Keratinocyte (primary cell): Measurements from ENCODE around the gene SWI5.

Experiments
- EZH2 ChIP-seq: IDR thresholded peaks from one replicate; pipeline ENCODE4 v1.6.1; 2012; ENCODE audit warnings: inconsistent platforms, mild to moderate bottlenecking, low read length, moderate library complexity
- TF ChIP-seq, protein P1 (sequence below), 3 experiments: IDR thresholded peaks in 1 of 3; conservative IDR thresholded peaks in 1 of 3; optimal IDR thresholded peaks in 1 of 3; 2 replicates in 2 of 3; 3 replicates in 1 of 3; pipeline versions ENCODE3 to v1.5.1; 2011; ENCODE audit warnings: low read length in 3 of 3, mild to moderate bottlenecking in 3 of 3, moderate library complexity in 2 of 3, control low read depth in 1 of 3, inconsistent platforms in 1 of 3; ENCODE audit not compliant: insufficient read depth in 2 of 3; ENCODE audit errors: extremely low read depth in 1 of 3

DNA sequence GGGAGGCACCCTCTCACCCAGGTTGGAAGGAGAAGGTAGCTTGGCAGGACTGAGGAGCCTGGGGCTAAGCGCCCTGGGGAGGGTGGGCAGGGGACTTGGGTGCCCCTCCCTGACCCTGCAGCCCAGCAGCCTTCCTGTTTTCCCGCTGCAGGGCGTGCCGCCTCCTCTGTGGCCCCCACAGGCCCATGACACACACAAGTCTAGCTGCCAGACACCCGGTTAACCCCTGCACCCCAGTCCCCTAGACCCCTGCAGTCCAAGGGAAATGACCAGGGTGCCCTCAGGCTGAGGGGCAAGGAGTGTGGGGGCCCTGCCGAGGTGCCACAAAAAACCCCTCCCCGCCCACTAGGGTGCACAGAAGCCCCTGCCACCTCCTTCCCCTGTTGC, 33.3 kb upstream of the SWI5 start:
- TF ChIP-seq EZH2, result no peak
- TF ChIP-seq, protein P1, sequence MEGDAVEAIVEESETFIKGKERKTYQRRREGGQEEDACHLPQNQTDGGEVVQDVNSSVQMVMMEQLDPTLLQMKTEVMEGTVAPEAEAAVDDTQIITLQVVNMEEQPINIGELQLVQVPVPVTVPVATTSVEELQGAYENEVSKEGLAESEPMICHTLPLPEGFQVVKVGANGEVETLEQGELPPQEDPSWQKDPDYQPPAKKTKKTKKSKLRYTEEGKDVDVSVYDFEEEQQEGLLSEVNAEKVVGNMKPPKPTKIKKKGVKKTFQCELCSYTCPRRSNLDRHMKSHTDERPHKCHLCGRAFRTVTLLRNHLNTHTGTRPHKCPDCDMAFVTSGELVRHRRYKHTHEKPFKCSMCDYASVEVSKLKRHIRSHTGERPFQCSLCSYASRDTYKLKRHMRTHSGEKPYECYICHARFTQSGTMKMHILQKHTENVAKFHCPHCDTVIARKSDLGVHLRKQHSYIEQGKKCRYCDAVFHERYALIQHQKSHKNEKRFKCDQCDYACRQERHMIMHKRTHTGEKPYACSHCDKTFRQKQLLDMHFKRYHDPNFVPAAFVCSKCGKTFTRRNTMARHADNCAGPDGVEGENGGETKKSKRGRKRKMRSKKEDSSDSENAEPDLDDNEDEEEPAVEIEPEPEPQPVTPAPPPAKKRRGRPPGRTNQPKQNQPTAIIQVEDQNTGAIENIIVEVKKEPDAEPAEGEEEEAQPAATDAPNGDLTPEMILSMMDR (optimal IDR thresholded peaks at IDR 0.05 in 1 of 3, IDR thresholded peaks at IDR 0.05 in 1 of 3, conservative IDR thresholded peaks at IDR 0.05 in 1 of 3; ENCODE audit: extremely low read depth in 1 of 3, insufficient read depth in 2 of 3, low read length in 3 of 3), result no peak
